ENCODE measurements around the gene HSH2D. TPM values are rescaled to one million over a fixed set of nuclear protein-coding genes. Genes with fewer than 3 reads are reported as not detected.

The HSH2D gene
- total and polyA plus RNA-seq, 9 of the 15 experiments (the other 6 are each of a cell fraction or from before 2014, with no cell fraction given) = 0.03 to 1.1 (median 0.35) TPM; not detected in 1

DNA sequence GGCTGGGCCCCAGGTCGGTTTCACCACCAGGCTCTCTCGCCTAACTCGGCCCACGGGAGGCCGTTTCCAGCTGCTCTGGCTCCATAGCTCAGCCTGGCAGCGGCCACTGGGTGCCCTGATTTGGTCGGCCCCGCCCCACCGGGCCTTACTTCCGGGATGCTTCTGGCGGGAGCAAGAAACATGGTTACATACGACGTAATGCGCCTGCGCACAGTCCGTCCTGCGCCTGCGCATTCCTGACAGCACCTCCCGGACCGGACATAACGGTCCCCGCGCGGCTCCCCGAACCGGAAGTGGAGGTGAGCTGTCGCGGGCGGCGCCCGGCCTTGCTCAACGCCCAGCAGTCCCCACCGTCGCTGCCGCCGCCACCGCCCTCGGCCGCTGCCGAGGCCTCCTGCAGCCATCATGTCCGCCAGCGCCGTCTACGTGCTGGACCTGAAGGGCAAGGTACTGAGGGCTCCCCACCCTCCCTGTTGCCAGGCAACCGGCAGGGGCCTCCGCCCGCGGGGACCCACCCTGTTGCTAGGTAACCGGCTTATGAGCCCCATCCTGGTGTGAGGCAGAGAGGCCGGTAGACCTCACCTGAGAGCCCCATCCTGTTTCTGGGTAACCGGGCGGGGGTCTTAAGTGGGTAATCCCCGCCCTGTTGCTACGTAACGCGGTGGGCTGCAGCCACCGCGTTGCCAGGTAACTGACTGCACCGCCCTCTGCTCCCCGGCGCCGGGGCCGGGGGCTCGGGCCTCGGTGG is 54.3 kb downstream of the HSH2D start, which contains the start of gene AP1M1 (continued):
- TF ChIP-seq HEY1 (CRISPR knock-in tag; IDR thresholded peaks at IDR 0.05; ENCODE audit: borderline replicate concordance) (no peak), ETV5 (CRISPR knock-in tag; IDR thresholded peaks at IDR 0.05; ENCODE audit: low read depth) (peak; percentile 95), RFX5 (IDR thresholded peaks at IDR 0.05; ENCODE audit: low read depth, low read length) (no peak), ZNF133 (CRISPR knock-in tag; IDR thresholded peaks at IDR 0.05) (no peak), ZNF124 (CRISPR knock-in tag; IDR thresholded peaks at IDR 0.05) (no peak), RBM15 (IDR thresholded peaks at IDR 0.05; ENCODE audit: insufficient read depth, low read length) (no peak), KDM1A (IDR thresholded peaks at IDR 0.05) (peak; percentile 66 to 70; a peak in 3 of 4 replicates), ZBTB1 (CRISPR knock-in tag; IDR thresholded peaks at IDR 0.05; ENCODE audit: borderline replicate concordance, low read depth) (no peak), CHD1 (IDR thresholded peaks at IDR 0.05; ENCODE audit: low read length) (peak; percentile 23), SNRNP70 (optimal IDR thresholded peaks at IDR 0.05; ENCODE audit: low read depth, low read length) (no peak), ZFX (CRISPR knock-in tag; IDR thresholded peaks at IDR 0.05) (peak; percentile 89), THRB (CRISPR knock-in tag; conservative IDR thresholded peaks at IDR 0.05) (no peak), TFAM (CRISPR knock-in tag; conservative IDR thresholded peaks at IDR 0.05) (no peak), ZC3H4 (CRISPR knock-in tag; IDR thresholded peaks at IDR 0.05; ENCODE audit: borderline replicate concordance) (no peak), GABPB2 (CRISPR knock-in tag; conservative IDR thresholded peaks at IDR 0.05) (no peak), CC2D1A (IDR thresholded peaks at IDR 0.05) (no peak)
- TF ChIP-seq, protein P1, sequence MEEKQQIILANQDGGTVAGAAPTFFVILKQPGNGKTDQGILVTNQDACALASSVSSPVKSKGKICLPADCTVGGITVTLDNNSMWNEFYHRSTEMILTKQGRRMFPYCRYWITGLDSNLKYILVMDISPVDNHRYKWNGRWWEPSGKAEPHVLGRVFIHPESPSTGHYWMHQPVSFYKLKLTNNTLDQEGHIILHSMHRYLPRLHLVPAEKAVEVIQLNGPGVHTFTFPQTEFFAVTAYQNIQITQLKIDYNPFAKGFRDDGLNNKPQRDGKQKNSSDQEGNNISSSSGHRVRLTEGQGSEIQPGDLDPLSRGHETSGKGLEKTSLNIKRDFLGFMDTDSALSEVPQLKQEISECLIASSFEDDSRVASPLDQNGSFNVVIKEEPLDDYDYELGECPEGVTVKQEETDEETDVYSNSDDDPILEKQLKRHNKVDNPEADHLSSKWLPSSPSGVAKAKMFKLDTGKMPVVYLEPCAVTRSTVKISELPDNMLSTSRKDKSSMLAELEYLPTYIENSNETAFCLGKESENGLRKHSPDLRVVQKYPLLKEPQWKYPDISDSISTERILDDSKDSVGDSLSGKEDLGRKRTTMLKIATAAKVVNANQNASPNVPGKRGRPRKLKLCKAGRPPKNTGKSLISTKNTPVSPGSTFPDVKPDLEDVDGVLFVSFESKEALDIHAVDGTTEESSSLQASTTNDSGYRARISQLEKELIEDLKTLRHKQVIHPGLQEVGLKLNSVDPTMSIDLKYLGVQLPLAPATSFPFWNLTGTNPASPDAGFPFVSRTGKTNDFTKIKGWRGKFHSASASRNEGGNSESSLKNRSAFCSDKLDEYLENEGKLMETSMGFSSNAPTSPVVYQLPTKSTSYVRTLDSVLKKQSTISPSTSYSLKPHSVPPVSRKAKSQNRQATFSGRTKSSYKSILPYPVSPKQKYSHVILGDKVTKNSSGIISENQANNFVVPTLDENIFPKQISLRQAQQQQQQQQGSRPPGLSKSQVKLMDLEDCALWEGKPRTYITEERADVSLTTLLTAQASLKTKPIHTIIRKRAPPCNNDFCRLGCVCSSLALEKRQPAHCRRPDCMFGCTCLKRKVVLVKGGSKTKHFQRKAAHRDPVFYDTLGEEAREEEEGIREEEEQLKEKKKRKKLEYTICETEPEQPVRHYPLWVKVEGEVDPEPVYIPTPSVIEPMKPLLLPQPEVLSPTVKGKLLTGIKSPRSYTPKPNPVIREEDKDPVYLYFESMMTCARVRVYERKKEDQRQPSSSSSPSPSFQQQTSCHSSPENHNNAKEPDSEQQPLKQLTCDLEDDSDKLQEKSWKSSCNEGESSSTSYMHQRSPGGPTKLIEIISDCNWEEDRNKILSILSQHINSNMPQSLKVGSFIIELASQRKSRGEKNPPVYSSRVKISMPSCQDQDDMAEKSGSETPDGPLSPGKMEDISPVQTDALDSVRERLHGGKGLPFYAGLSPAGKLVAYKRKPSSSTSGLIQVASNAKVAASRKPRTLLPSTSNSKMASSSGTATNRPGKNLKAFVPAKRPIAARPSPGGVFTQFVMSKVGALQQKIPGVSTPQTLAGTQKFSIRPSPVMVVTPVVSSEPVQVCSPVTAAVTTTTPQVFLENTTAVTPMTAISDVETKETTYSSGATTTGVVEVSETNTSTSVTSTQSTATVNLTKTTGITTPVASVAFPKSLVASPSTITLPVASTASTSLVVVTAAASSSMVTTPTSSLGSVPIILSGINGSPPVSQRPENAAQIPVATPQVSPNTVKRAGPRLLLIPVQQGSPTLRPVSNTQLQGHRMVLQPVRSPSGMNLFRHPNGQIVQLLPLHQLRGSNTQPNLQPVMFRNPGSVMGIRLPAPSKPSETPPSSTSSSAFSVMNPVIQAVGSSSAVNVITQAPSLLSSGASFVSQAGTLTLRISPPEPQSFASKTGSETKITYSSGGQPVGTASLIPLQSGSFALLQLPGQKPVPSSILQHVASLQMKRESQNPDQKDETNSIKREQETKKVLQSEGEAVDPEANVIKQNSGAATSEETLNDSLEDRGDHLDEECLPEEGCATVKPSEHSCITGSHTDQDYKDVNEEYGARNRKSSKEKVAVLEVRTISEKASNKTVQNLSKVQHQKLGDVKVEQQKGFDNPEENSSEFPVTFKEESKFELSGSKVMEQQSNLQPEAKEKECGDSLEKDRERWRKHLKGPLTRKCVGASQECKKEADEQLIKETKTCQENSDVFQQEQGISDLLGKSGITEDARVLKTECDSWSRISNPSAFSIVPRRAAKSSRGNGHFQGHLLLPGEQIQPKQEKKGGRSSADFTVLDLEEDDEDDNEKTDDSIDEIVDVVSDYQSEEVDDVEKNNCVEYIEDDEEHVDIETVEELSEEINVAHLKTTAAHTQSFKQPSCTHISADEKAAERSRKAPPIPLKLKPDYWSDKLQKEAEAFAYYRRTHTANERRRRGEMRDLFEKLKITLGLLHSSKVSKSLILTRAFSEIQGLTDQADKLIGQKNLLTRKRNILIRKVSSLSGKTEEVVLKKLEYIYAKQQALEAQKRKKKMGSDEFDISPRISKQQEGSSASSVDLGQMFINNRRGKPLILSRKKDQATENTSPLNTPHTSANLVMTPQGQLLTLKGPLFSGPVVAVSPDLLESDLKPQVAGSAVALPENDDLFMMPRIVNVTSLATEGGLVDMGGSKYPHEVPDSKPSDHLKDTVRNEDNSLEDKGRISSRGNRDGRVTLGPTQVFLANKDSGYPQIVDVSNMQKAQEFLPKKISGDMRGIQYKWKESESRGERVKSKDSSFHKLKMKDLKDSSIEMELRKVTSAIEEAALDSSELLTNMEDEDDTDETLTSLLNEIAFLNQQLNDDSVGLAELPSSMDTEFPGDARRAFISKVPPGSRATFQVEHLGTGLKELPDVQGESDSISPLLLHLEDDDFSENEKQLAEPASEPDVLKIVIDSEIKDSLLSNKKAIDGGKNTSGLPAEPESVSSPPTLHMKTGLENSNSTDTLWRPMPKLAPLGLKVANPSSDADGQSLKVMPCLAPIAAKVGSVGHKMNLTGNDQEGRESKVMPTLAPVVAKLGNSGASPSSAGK (IDR thresholded peaks at IDR 0.05) = no peak

Measured in K562 (cell line).